Small intestine (tissue), 7 donors: ENCODE measurements around the gene GNLY. TPM values are rescaled to one million over a fixed set of nuclear protein-coding genes. Genes with fewer than 3 reads are reported as not detected.

Source experiments
- DNase-seq, 2 donors: peaks; one replicate each; pipeline versions ENCODE4 v3.0.0 to v3.0.0-alpha.2; 2013
- FAIRE-seq: peaks from 2 replicates; lab custom pipeline; 2012; peaks lifted over from hg19 to GRCh38; lab: Jason Lieb, UNC
- H3K27ac ChIP-seq, 3 donors: one replicate each; pipeline ENCODE4 v1.5.1; 2013; ENCODE audit warnings: low read length in 2 of 3, mild to moderate bottlenecking in 2 of 3, control low read depth in 1 of 3, inconsistent platforms in 1 of 3, low read depth in 1 of 3, moderate library complexity in 1 of 3
- H3K27me3 ChIP-seq, 3 donors: one replicate each; pipeline ENCODE4 v1.6.1; 2013; ENCODE audit warnings: low read length in 3 of 3, inconsistent platforms in 1 of 3; ENCODE audit not compliant: control insufficient read depth in 3 of 3, insufficient read depth in 3 of 3
- H3K36me3 ChIP-seq, 3 donors: one replicate each; pipeline ENCODE4 v1.6.1; 2013; ENCODE audit warnings: low read length in 3 of 3, inconsistent platforms in 1 of 3, low read depth in 1 of 3, mild to moderate bottlenecking in 1 of 3, moderate library complexity in 1 of 3; ENCODE audit not compliant: control insufficient read depth in 3 of 3, insufficient read depth in 2 of 3
- H3K4me1 ChIP-seq, 3 donors: one replicate each; pipeline ENCODE4 v1.6.1; 2013; ENCODE audit warnings: low read length in 2 of 3, inconsistent platforms in 1 of 3, low read depth in 1 of 3, mild to moderate bottlenecking in 1 of 3, moderate library complexity in 1 of 3; ENCODE audit not compliant: control insufficient read depth in 3 of 3, insufficient read depth in 2 of 3
- H3K4me3 ChIP-seq, 3 donors: one replicate each; pipeline ENCODE4 v1.5.1; 2013; ENCODE audit warnings: low read length in 3 of 3, control low read depth in 1 of 3, inconsistent platforms in 1 of 3, low read depth in 1 of 3, mild to moderate bottlenecking in 1 of 3, moderate library complexity in 1 of 3
- H3K9me3 ChIP-seq, 2 donors: one replicate each; pipeline ENCODE4 v1.6.1; 2013; ENCODE audit warnings: low read depth in 1 of 2, low read length in 1 of 2; ENCODE audit not compliant: control insufficient read depth in 2 of 2, insufficient read depth in 1 of 2
- WGBS, 3 donors: extraction: QIAGEN DNeasy Blood & Tissue Kit; methylation state at CpG; one replicate each; pipeline ENCODE4 v1.1.7; 2013; 5-methylcytosine and 5-hydroxymethylcytosine counted together
- polyA plus RNA-seq, 4 donors: library from polyadenylated mRNA; stranded (reverse) in 3 of 4; unstranded in 1 of 4; fragments of 200-250 nt in 3 of 4; fragments of 120-200 nt in 1 of 4; gene quantifications; one replicate each; pipeline versions ENCODE4 v1.2.1 to v1.2.3, GENCODE V29; 2013
- donor health status: healthy with polysubstance abuse.
- donor health status: control.
- donor health status: control.
- donor health status: Bipolar disorder and iron deficiency.
- donor health status: healthy.

GNLY gene
- polyA plus RNA-seq, 4 donors, result 1.4 to 2.1 (median 1.4) TPM; not detected in 1

GRCh38 chr2:85698184-85698879 lies 4.2 kb downstream of the GNLY start:
- no peak for FAIRE-seq
- H3K4me3 ChIP-seq, result no peak overlapping the region
- H3K36me3 ChIP-seq, result no peaks in the 10 kb centered on the region
- no peaks in the 10 kb centered on the region for H3K27me3 ChIP-seq
- no peak overlapping the region for H3K27ac ChIP-seq
- no peaks in the 10 kb centered on the region for H3K9me3 ChIP-seq
- no peak for DNase-seq
- WGBS, 3 donors, result 72 to 79% (median 74%) methylated on average over 11 of the region's 11 CpGs
- H3K4me1 ChIP-seq, result no peaks in the 10 kb centered on the region

GRCh38 chr2:85698880-85699254 lies 4.7 kb downstream of the GNLY start:
- no peak overlapping the region for H3K27ac ChIP-seq
- DNase-seq (no peak), FAIRE-seq (no peak)
- no peaks in the 10 kb centered on the region for H3K4me1 ChIP-seq
- no peak overlapping the region for H3K4me3 ChIP-seq
- 68 to 89% (median 78%) methylated on average over 8 of the region's 8 CpGs for WGBS, 3 donors
- H3K27me3 ChIP-seq, result no peaks in the 10 kb centered on the region
- no peaks in the 10 kb centered on the region for H3K36me3 ChIP-seq
- H3K9me3 ChIP-seq, result no peaks in the 10 kb centered on the region

GRCh38 chr2:85699325-85699724 lies 5.2 kb downstream of the GNLY start:
- no peak overlapping the region for H3K4me3 ChIP-seq
- 81 to 95% (median 95%) methylated on average over 1 of the region's 1 CpG for WGBS, 3 donors
- no peak for DNase-seq
- no peaks in the 10 kb centered on the region for H3K36me3 ChIP-seq
- no peak for FAIRE-seq
- no peaks in the 10 kb centered on the region for H3K4me1 ChIP-seq
- H3K27me3 ChIP-seq, result no peaks in the 10 kb centered on the region
- no peak overlapping the region for H3K27ac ChIP-seq
- H3K9me3 ChIP-seq, result no peaks in the 10 kb centered on the region

GRCh38 chr2:85702172-85702571 lies 8.0 kb downstream of the GNLY start:
- no peak overlapping the region for H3K4me3 ChIP-seq
- FAIRE-seq (no peak), DNase-seq (no peak)
- no peaks in the 10 kb centered on the region for H3K36me3 ChIP-seq
- no peaks in the 10 kb centered on the region for H3K9me3 ChIP-seq
- H3K27me3 ChIP-seq, result peaks cover 0 to 5% (median 0%) of the 10 kb centered on the region in 3 donors
- no peak overlapping the region for H3K27ac ChIP-seq
- no peaks in the 10 kb centered on the region for H3K4me1 ChIP-seq

GRCh38 chr2:85702800-85703199 lies 8.6 kb downstream of the GNLY start:
- FAIRE-seq (no peak), DNase-seq (no peak)
- H3K36me3 ChIP-seq, result no peaks in the 10 kb centered on the region
- H3K27me3 ChIP-seq, result peaks cover 0 to 5% (median 0%) of the 10 kb centered on the region in 3 donors
- 55 to 74% (median 56%) methylated on average over 4 of the region's 4 CpGs for WGBS, 3 donors
- no peak overlapping the region for H3K4me3 ChIP-seq
- no peaks in the 10 kb centered on the region for H3K9me3 ChIP-seq
- H3K4me1 ChIP-seq, result no peaks in the 10 kb centered on the region
- H3K27ac ChIP-seq, result no peak overlapping the region

GRCh38 chr2:85703329-85703728 lies 9.2 kb downstream of the GNLY start:
- Histone ChIP-seq H3K27me3 (peaks cover 0 to 5% (median 0%) of the 10 kb centered on the region in 3 donors), H3K4me1 (no peaks in the 10 kb centered on the region), H3K4me3 (no peak overlapping the region), H3K9me3 (no peaks in the 10 kb centered on the region), H3K36me3 (no peaks in the 10 kb centered on the region), H3K27ac (no peak overlapping the region)
- DNase-seq (no peak), FAIRE-seq (no peak)

GRCh38 chr2:85704038-85704437 lies 9.9 kb downstream of the GNLY start:
- DNase-seq (no peak), FAIRE-seq (no peak)
- H3K27me3 ChIP-seq, result peaks cover 0 to 5% (median 0%) of the 10 kb centered on the region in 3 donors
- H3K27ac ChIP-seq, result no peak overlapping the region
- 77 to 89% (median 83%) methylated on average over 3 of the region's 3 CpGs for WGBS, 3 donors
- no peak overlapping the region for H3K4me3 ChIP-seq
- no peaks in the 10 kb centered on the region for H3K9me3 ChIP-seq
- H3K4me1 ChIP-seq, result no peaks in the 10 kb centered on the region
- no peaks in the 10 kb centered on the region for H3K36me3 ChIP-seq

GRCh38 chr2:85704800-85705679 lies 10.9 kb downstream of the GNLY start:
- FAIRE-seq, result no peak
- H3K27me3 ChIP-seq, result peaks cover 0 to 5% (median 0%) of the 10 kb centered on the region in 3 donors
- WGBS, 3 donors, result 60 to 83% (median 64%) methylated on average over 8 of the region's 8 CpGs

More at GRCh38 chr2:85704800-85705679, 10.9 kb downstream of the GNLY start:
- Histone ChIP-seq H3K4me3 (no peak overlapping the region), H3K27ac (peak overlapping the region in 1 of 3 donors; percentile 62), H3K36me3 (no peaks in the 10 kb centered on the region), H3K9me3 (no peaks in the 10 kb centered on the region), H3K4me1 (no peaks in the 10 kb centered on the region)
- no peak for DNase-seq
